Osteocyte (in vitro differentiated cells): ENCODE results near the gene CYB561A3. TPM values are rescaled to one million over a fixed set of nuclear protein-coding genes. Genes with fewer than 3 reads are reported as not detected.

Experiments used
- DNase-seq: peaks from one replicate; pipeline ENCODE4 v3.0.0; 2021; ENCODE audit warnings: mixed read lengths; ENCODE audit not compliant: unreplicated experiment; ENCODE audit errors: extremely low spot score
- H3K27ac Mint-ChIP-seq: one replicate; pipeline ENCODE4 v1.8.0; 2021; ENCODE audit warnings: mild to moderate bottlenecking, mixed read lengths; ENCODE audit not compliant: unreplicated experiment
- H3K27me3 Mint-ChIP-seq: one replicate; pipeline ENCODE4 v1.8.0; 2021; ENCODE audit warnings: mixed read lengths; ENCODE audit not compliant: unreplicated experiment
- H3K36me3 Mint-ChIP-seq: one replicate; pipeline ENCODE4 v1.8.0; 2021; ENCODE audit warnings: mixed read lengths; ENCODE audit not compliant: unreplicated experiment
- H3K4me1 Mint-ChIP-seq: one replicate; pipeline ENCODE4 v1.8.0; 2021; ENCODE audit warnings: mixed read lengths; ENCODE audit not compliant: unreplicated experiment
- H3K4me3 Mint-ChIP-seq: one replicate; pipeline ENCODE4 v1.8.0; 2021; ENCODE audit warnings: mild to moderate bottlenecking, moderate library complexity, mixed read lengths; ENCODE audit not compliant: unreplicated experiment
- H3K9me3 Mint-ChIP-seq: one replicate; pipeline ENCODE4 v1.8.0; 2021; ENCODE audit warnings: mixed read lengths; ENCODE audit not compliant: unreplicated experiment
- CTCF ChIP-seq: fragments of 200-600 bp; sonication (generic); IDR thresholded peaks from 2 replicates; pipeline ENCODE4 v1.5.0; 2021; ENCODE audit warnings: antibody characterized with exemption, mild to moderate bottlenecking, moderate library complexity
- total RNA-seq: library from RNA; stranded (reverse); gene quantifications from 2 replicates; pipeline ENCODE4 v1.2.1, GENCODE V29; 2021

The CYB561A3 gene
- total RNA-seq, 1 donor from 2014 or later: 49.5 TPM

- Mint-ChIP-seq H3K4me3 (no peak overlapping the region), H3K36me3 (peaks cover 30% of the 10 kb centered on the region), H3K27me3 (no peaks in the 10 kb centered on the region), H3K4me1 (no peaks in the 10 kb centered on the region), H3K27ac (no peak overlapping the region), H3K9me3 (no peaks in the 10 kb centered on the region)
- DNase-seq: no peak
- no peak for TF ChIP-seq CTCF
These were observed 42.0 kb upstream of the CYB561A3 start for GRCh38 chr11:61403658-61404057.

- no peak for DNase-seq
- H3K4me1 Mint-ChIP-seq: no peaks in the 10 kb centered on the region
- H3K36me3 Mint-ChIP-seq: peaks cover 22% of the 10 kb centered on the region
- no peak for TF ChIP-seq CTCF
- H3K27me3 Mint-ChIP-seq: no peaks in the 10 kb centered on the region
- H3K9me3 Mint-ChIP-seq: no peaks in the 10 kb centered on the region
- peak overlapping the region; percentile 52 for H3K27ac Mint-ChIP-seq
- H3K4me3 Mint-ChIP-seq: no peak overlapping the region
These were observed 39.9 kb upstream of the CYB561A3 start for GRCh38 chr11:61401573-61401972.

GRCh38 chr11:61401173-61401572 lies 39.5 kb upstream of the CYB561A3 start:
- no peak for TF ChIP-seq CTCF
- no peak for DNase-seq

GRCh38 chr11:61392981-61393595 lies 31.4 kb upstream of the CYB561A3 start:
- H3K27ac Mint-ChIP-seq: peak overlapping the region; percentile 94
- H3K9me3 Mint-ChIP-seq: peaks cover 4% of the 10 kb centered on the region
- peak; percentile 36 for TF ChIP-seq CTCF
- H3K27me3 Mint-ChIP-seq: no peaks in the 10 kb centered on the region
- H3K4me1 Mint-ChIP-seq: peaks cover 15% of the 10 kb centered on the region
- H3K36me3 Mint-ChIP-seq: peaks cover 14% of the 10 kb centered on the region
- no peak for DNase-seq
- H3K4me3 Mint-ChIP-seq: peak overlapping the region; percentile 82

More at GRCh38 chr11:61401173-61401572, 39.5 kb upstream of the CYB561A3 start:
- Mint-ChIP-seq H3K27ac (peak overlapping the region; percentile 8), H3K9me3 (no peaks in the 10 kb centered on the region), H3K4me1 (no peaks in the 10 kb centered on the region), H3K4me3 (no peak overlapping the region), H3K27me3 (no peaks in the 10 kb centered on the region), H3K36me3 (peaks cover 22% of the 10 kb centered on the region)

- Mint-ChIP-seq H3K4me1 (peaks cover 22% of the 10 kb centered on the region), H3K9me3 (peaks cover 4% of the 10 kb centered on the region), H3K4me3 (no peak overlapping the region), H3K36me3 (peaks cover 7% of the 10 kb centered on the region), H3K27ac (no peak overlapping the region), H3K27me3 (no peaks in the 10 kb centered on the region)
- no peak for DNase-seq
- TF ChIP-seq CTCF: no peak
These were observed 28.5 kb upstream of the CYB561A3 start for GRCh38 chr11:61390161-61390560.
